ENCODE results near the gene BMPR1A. TPM values are rescaled to one million over a fixed set of nuclear protein-coding genes. Genes with fewer than 3 reads are reported as not detected.

BMPR1A gene
- total and polyA plus RNA-seq, 2 of the 13 experiments (the other 11 are each of a cell fraction or from before 2014, with no cell fraction given) = 17.8 to 44.2 TPM

DNA sequence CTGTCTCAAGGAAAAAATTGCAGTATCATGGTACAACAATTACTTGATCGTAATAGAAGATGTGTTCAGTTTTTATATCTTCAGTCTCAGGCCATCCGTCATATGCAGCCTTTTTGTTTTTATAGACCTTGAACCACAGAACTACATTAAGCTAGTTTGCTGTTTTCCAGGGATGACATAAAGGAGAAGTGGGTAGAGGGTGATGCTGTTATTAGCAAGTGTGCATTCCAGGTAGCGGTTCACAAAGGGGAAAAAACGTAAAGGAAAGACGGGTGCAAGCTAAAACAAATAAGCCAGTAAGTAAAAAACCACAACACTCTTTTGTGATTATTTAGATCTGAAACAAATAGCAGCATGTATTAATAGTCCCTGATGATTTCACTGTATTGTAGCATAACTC lies 71.7 kb downstream of the BMPR1A start:
- WGBS (ENCODE audit: low lambda C conversion rate) = 97% methylated on average over 5 of the region's 5 CpGs
- H3K4me2 ChIP-seq (ENCODE audit: low read depth, low read length) = no peak overlapping the region
- ChIA-PET POLR2A (no interaction called here), CTCF (ENCODE audit: low intra/inter-chr PET ratio, low total read pairs) (no interaction called here)
- FAIRE-seq = no peak
- no peak for ATAC-seq
- H3K27me3 ChIP-seq (ENCODE audit: control insufficient read depth in 1 of 2, insufficient read depth in 2 of 2, low read length in 2 of 2) = no peaks in the 10 kb centered on the region
- intact Hi-C loops (cut with micrococcal nuclease; ENCODE audit: unreplicated experiment) (no loop called here), in situ Hi-C loops (cut with HindIII; ENCODE audit: extremely low pct_ligation_motif_present, low pct_unique_long_range_greater_than_20kb) (no loop called here)
- no TSS peak for BruUV-seq (replicated peaks)
- H3K9ac ChIP-seq (ENCODE audit: insufficient read depth, low read depth, low read length) = no peak overlapping the region
- H3K27ac ChIP-seq (ENCODE audit: extremely low read length, insufficient read depth, low read length) = no peak overlapping the region
- H3K4me3 ChIP-seq (replicated peaks in 1 of 3; ENCODE audit: insufficient read depth in 1 of 3, low read depth in 2 of 3, low read length in 3 of 3) = no peak overlapping the region
- no peaks in the 10 kb centered on the region for H3K4me1 ChIP-seq (ENCODE audit: insufficient read depth, low read length)
- H3K79me2 ChIP-seq (ENCODE audit: insufficient read depth, low read length) = peaks cover 62% of the 10 kb centered on the region
- H2AFZ ChIP-seq (ENCODE audit: low read length) = no peak overlapping the region
- DNase-seq (ENCODE audit: low spot score) = no peak
- H4K20me1 ChIP-seq (ENCODE audit: insufficient read depth, low read length) = peaks cover 9% of the 10 kb centered on the region; the same call in 1 of the 2 replicates
- H3K36me3 ChIP-seq (replicated peaks in 1 of 2; ENCODE audit: control insufficient read depth in 1 of 2, insufficient read depth in 2 of 2, low read length in 2 of 2) = 0 out of 5 replicates have a peak, but pooled peaks cover 0 to 2% of the 10 kb centered on the region in 2 experiments
- no peaks in the 10 kb centered on the region for H3K9me3 ChIP-seq (ENCODE audit: low read length)
- TF ChIP-seq HMG20A (CRISPR knock-in tag; IDR thresholded peaks at IDR 0.05; ENCODE audit: borderline replicate concordance) (no peak), HOXD1 (CRISPR knock-in tag; IDR thresholded peaks at IDR 0.05) (no peak)
- TF ChIP-seq, protein P1, sequence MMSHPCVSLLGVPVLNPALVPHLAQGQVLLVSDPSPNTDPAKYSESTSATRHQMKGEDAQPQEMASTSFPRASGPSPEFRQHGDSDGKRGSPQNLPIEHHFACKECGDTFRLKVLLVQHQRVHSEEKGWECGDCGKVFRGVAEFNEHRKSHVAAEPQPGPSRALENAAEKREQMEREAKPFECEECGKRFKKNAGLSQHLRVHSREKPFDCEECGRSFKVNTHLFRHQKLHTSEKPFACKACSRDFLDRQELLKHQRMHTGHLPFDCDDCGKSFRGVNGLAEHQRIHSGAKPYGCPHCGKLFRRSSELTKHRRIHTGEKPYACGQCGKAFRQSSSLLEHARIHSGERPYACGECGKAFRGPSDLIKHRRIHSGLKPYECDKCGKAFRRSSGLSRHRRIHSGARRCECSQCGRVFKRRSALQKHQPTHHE (CRISPR knock-in tag; IDR thresholded peaks at IDR 0.05; ENCODE audit: borderline replicate concordance) = no peak

DNA sequence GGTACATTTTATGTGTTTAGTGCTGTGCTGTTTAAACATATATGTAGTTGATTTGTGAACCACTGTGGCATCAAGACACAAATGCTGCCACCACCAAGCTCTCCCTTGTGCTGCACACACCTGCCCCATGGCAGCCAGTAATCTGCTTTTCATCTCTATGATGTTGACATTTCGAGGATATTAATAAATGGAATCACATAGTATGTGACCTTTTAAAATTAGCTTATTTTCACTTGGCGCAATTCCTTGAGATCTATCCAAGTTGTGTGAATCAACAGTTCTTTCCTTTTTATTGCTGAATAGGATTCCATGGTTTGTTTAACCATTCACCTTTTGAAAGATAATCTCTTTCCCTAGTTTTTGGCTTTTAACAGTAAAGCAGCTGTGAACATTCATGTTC lies 73.1 kb downstream of the BMPR1A start:
- H4K20me1 ChIP-seq (ENCODE audit: insufficient read depth, low read length) = peaks cover 9% of the 10 kb centered on the region; the same call in 1 of the 2 replicates
- H3K27me3 ChIP-seq (ENCODE audit: control insufficient read depth in 1 of 2, insufficient read depth in 2 of 2, low read length in 2 of 2) = no peaks in the 10 kb centered on the region
- ChIA-PET POLR2A (no interaction called here), CTCF (ENCODE audit: low intra/inter-chr PET ratio, low total read pairs) (no interaction called here)
- H3K36me3 ChIP-seq (replicated peaks in 1 of 2; ENCODE audit: control insufficient read depth in 1 of 2, insufficient read depth in 2 of 2, low read length in 2 of 2) = 0 out of 5 replicates have a peak, but pooled peaks cover 0 to 2% of the 10 kb centered on the region in 2 experiments
- H3K4me2 ChIP-seq (ENCODE audit: low read depth, low read length) = no peak overlapping the region
- peaks cover 55% of the 10 kb centered on the region for H3K79me2 ChIP-seq (ENCODE audit: insufficient read depth, low read length)
- H2AFZ ChIP-seq (ENCODE audit: low read length) = no peak overlapping the region
- TF ChIP-seq, protein P2, sequence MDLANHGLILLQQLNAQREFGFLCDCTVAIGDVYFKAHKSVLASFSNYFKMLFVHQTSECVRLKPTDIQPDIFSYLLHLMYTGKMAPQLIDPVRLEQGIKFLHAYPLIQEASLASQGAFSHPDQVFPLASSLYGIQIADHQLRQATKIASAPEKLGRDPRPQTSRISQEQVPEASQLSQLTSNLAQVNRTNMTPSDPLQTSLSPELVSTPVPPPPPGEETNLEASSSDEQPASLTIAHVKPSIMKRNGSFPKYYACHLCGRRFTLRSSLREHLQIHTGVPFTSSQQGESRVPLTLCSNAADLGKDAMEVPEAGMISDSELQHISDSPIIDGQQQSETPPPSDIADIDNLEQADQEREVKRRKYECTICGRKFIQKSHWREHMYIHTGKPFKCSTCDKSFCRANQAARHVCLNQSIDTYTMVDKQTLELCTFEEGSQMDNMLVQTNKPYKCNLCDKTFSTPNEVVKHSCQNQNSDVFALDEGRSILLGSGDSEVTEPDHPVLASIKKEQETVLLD (CRISPR knock-in tag; IDR thresholded peaks at IDR 0.05; ENCODE audit: low read depth) = no peak
- TF ChIP-seq RBFOX2 (IDR thresholded peaks at IDR 0.05; ENCODE audit: low read depth, low read length) (no peak), ZNF878 (CRISPR knock-in tag; IDR thresholded peaks at IDR 0.05) (no peak), PRPF4 (IDR thresholded peaks at IDR 0.05; ENCODE audit: low read depth, low read length, poor library complexity, severe bottlenecking) (no peak), ZNF20 (CRISPR knock-in tag; IDR thresholded peaks at IDR 0.05) (no peak), ZSCAN12 (CRISPR knock-in tag; IDR thresholded peaks at IDR 0.05) (no peak), FOXJ3 (CRISPR knock-in tag; IDR thresholded peaks at IDR 0.05; ENCODE audit: borderline replicate concordance) (no peak), AHR (CRISPR knock-in tag; IDR thresholded peaks at IDR 0.05) (no peak), SETDB1 (CRISPR knock-in tag; IDR thresholded peaks at IDR 0.05; ENCODE audit: borderline replicate concordance) (no peak), PCBP2 (optimal IDR thresholded peaks at IDR 0.05; ENCODE audit: low read depth, low read length, poor library complexity, severe bottlenecking) (no peak), ZBTB1 (CRISPR knock-in tag; IDR thresholded peaks at IDR 0.05; ENCODE audit: borderline replicate concordance) (no peak), SIX4 (CRISPR knock-in tag; IDR thresholded peaks at IDR 0.05) (no peak)
- TF ChIP-seq, protein P3, sequence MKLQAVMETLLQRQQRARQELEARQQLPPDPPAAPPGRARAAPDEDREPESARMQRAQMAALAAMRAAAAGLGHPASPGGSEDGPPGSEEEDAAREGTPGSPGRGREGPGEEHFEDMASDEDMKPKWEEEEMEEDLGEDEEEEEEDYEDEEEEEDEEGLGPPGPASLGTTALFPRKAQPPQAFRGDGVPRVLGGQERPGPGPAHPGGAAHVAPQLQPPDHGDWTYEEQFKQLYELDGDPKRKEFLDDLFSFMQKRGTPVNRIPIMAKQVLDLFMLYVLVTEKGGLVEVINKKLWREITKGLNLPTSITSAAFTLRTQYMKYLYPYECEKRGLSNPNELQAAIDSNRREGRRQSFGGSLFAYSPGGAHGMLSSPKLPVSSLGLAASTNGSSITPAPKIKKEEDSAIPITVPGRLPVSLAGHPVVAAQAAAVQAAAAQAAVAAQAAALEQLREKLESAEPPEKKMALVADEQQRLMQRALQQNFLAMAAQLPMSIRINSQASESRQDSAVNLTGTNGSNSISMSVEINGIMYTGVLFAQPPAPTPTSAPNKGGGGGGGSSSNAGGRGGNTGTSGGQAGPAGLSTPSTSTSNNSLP (IDR thresholded peaks at IDR 0.05; ENCODE audit: low read depth, low read length) = no peak
- no peaks in the 10 kb centered on the region for H3K4me1 ChIP-seq (ENCODE audit: insufficient read depth, low read length)
- intact Hi-C loops (cut with micrococcal nuclease; ENCODE audit: unreplicated experiment) (no loop called here), in situ Hi-C loops (cut with HindIII; ENCODE audit: extremely low pct_ligation_motif_present, low pct_unique_long_range_greater_than_20kb) (no loop called here)
- ATAC-seq (no peak), FAIRE-seq (no peak), DNase-seq (ENCODE audit: low spot score) (no peak)
- no TSS peak for BruUV-seq (replicated peaks)
- no peak overlapping the region for H3K4me3 ChIP-seq (replicated peaks in 1 of 3; ENCODE audit: insufficient read depth in 1 of 3, low read depth in 2 of 3, low read length in 3 of 3)
- H3K27ac ChIP-seq (ENCODE audit: extremely low read length, insufficient read depth, low read length) = no peak overlapping the region
- no peak overlapping the region for H3K9ac ChIP-seq (ENCODE audit: insufficient read depth, low read depth, low read length)
- 96% methylated on average over 2 of the region's 2 CpGs for WGBS (ENCODE audit: low lambda C conversion rate)
- H3K9me3 ChIP-seq (ENCODE audit: low read length) = no peaks in the 10 kb centered on the region

All from HepG2 (cell line).